ENCODE results near the gene TMEM52.

Gene TMEM52

DNA sequence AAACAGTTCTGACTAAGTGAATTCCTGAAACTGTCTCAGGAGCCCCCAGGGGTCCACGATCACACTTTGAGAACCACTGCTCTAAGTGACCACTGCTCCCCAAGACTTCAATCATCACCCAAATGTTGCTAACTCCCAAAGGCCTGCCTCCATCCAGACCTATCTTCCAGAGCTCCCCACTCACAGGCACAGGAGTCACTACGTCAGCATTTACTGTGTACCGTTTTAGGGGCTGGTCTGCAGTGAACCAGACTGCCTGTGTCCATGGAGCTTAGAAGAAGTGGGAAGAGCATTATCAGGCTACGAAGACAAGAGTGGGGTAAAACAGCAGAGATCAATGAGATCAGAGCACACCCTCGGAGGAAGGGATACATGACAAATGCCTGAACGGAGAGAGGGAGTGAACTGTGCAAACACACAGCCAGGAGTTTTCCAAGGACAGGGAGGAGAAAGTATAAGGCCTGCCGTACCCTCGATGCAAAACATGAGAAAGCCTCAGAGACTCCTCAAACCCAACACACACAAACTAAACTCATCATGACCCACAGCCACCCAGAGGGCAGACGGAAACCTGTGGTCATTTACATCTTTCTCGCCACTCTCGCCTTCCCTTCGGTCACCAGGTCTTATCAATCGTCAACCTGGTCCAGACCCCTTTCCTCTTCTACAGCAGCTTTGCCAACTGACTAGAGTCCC is 38.3 kb downstream of the TMEM52 start:
- Histone ChIP-seq H3K36me3 (ENCODE audit: control insufficient read depth, insufficient read depth, low read length) (peaks cover 70% of the 10 kb centered on the region), H3K4me3 (ENCODE audit: extremely low read depth, insufficient read depth, low read length, poor library complexity, severe bottlenecking) (no peak overlapping the region), H3K9me3 (ENCODE audit: control insufficient read depth, low read length) (no peaks in the 10 kb centered on the region), H3K27ac (ENCODE audit: low read depth, low read length, severe bottlenecking) (no peak overlapping the region), H3K4me1 (ENCODE audit: control insufficient read depth, insufficient read depth, low read length, poor library complexity, severe bottlenecking) (peaks cover 22% of the 10 kb centered on the region)
- 91 to 92% methylated on average over 9 to 11 of the region's 13 CpGs for WGBS, 2 experiments (ENCODE audit: insufficient coverage in 2 of 2)

DNA sequence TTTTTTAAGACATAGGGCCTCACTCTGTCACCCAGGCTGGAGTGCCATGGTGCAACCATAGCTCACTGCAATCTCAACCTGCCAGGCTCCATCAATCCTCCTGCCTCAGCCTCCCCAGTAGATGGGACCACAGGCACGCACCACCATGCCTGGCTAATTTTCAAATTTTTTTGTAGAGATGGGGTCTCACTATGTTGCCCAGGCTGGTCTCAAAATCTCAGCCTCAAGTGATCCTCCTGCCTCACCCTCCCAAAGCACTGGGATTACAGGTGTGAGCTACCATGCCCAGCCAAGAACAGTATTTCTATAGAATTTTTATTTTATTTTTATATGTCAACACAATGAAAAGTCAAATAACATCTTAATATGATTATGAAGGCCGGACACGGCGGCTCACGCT is 39.1 kb downstream of the TMEM52 start:
- WGBS, 2 experiments (ENCODE audit: insufficient coverage in 2 of 2) = 97 to 100% methylated on average over 4 of the region's 5 CpGs
- Histone ChIP-seq H3K36me3 (ENCODE audit: control insufficient read depth, insufficient read depth, low read length) (peaks cover 72% of the 10 kb centered on the region), H3K9me3 (ENCODE audit: control insufficient read depth, low read length) (peaks cover 8% of the 10 kb centered on the region), H3K4me3 (ENCODE audit: extremely low read depth, insufficient read depth, low read length, poor library complexity, severe bottlenecking) (no peak overlapping the region), H3K27ac (ENCODE audit: low read depth, low read length, severe bottlenecking) (no peak overlapping the region), H3K4me1 (ENCODE audit: control insufficient read depth, insufficient read depth, low read length, poor library complexity, severe bottlenecking) (peaks cover 22% of the 10 kb centered on the region)

DNA sequence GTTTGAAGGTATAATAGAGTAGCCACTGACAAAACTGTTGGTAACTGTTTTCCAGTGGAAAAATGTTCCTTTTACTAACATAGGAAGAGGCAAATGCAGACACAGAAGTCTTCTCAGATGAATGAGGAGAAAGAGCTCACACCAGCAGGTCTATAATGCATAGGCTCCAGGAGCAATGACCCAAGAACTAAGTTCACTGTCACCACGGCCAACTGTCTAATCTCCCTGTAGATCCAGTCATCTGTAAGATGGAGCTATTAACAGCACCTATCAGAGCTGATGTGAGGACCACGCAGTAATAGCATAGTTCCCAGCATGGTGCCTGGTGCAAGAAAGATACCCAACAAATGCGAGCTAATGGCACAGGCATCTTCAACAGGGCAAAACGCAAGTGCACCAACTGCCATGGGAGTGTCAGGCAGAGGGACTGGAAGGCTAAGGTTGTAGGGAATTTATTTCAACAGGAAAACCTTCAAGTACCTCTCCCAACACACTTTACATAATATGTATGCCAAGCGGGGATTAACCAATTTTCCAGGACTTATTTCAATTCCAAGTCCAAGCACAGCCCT is 41.1 kb downstream of the TMEM52 start:
- no peak overlapping the region for H3K27ac ChIP-seq (ENCODE audit: low read depth, low read length, severe bottlenecking)
- peaks cover 84% of the 10 kb centered on the region for H3K36me3 ChIP-seq (ENCODE audit: control insufficient read depth, insufficient read depth, low read length)
- peaks cover 11% of the 10 kb centered on the region for H3K9me3 ChIP-seq (ENCODE audit: control insufficient read depth, low read length)
- H3K4me3 ChIP-seq (ENCODE audit: extremely low read depth, insufficient read depth, low read length, poor library complexity, severe bottlenecking) = no peak overlapping the region
- H3K4me1 ChIP-seq (ENCODE audit: control insufficient read depth, insufficient read depth, low read length, poor library complexity, severe bottlenecking) = peaks cover 19% of the 10 kb centered on the region
- 79 to 87% methylated on average over 5 of the region's 5 CpGs for WGBS, 2 experiments (ENCODE audit: insufficient coverage in 2 of 2)

DNA sequence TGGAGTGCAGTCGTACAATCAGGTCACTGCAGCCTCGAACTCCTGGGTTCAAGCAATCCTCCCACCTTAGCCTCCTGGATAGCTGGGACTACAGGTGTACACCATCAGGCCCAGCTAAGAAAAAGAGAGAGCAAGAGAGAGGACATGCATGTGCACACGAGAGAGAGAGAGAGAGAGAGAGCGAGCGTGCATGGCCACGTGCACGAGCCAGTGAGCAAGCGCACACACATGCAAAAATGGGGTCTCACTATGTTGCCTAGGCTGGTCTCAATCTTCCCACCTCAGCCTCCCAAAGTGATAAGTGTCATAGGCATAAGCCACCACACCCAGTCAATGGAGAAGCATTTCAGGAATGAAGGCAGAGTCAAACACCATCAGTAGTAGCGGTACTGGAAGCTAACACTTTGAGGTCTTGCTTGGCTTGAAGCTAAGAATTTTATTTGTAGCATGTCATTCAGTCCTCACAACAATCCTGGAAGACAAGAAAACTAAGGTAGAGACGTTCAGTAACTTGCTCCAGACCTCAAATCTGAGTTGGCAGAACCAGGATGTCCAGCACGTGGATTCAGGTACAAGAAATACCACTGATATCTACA is 42.6 kb downstream of the TMEM52 start:
- H3K4me3 ChIP-seq (ENCODE audit: extremely low read depth, insufficient read depth, low read length, poor library complexity, severe bottlenecking) = no peak overlapping the region
- H3K27ac ChIP-seq (ENCODE audit: low read depth, low read length, severe bottlenecking) = no peak overlapping the region
- peaks cover 9% of the 10 kb centered on the region for H3K4me1 ChIP-seq (ENCODE audit: control insufficient read depth, insufficient read depth, low read length, poor library complexity, severe bottlenecking)
- WGBS, 2 experiments (ENCODE audit: insufficient coverage in 2 of 2) = 98 to 99% methylated on average over 9 to 10 of the region's 11 CpGs
- H3K9me3 ChIP-seq (ENCODE audit: control insufficient read depth, low read length) = peaks cover 11% of the 10 kb centered on the region
- peaks cover 90% of the 10 kb centered on the region for H3K36me3 ChIP-seq (ENCODE audit: control insufficient read depth, insufficient read depth, low read length)

DNA sequence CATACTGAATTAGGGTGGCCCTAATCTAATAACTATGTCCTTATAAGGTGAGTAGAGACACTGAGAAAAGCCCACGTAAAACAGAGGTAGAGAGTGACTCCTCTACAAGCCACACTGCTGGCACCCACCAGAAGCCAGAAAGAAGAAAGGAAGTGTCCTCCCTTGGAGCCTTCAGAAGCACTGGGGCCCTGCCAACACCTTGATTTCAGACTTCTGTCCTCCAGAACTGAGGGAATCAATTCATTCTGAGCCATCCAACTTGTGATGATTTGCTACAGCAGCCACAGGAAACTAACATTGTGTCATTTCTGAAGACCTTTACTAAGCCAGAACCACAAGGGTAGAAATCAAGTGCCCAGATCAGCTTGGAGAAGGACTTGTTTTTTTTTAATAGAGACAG is 43.1 kb downstream of the TMEM52 start:
- WGBS, 2 experiments (ENCODE audit: insufficient coverage in 2 of 2) = 100% methylated on average over 1 of the region's 1 CpG; no CpG with 5 or more reads in 1 of the 2 experiments
- H3K36me3 ChIP-seq (ENCODE audit: control insufficient read depth, insufficient read depth, low read length) = peaks cover 94% of the 10 kb centered on the region

DNA sequence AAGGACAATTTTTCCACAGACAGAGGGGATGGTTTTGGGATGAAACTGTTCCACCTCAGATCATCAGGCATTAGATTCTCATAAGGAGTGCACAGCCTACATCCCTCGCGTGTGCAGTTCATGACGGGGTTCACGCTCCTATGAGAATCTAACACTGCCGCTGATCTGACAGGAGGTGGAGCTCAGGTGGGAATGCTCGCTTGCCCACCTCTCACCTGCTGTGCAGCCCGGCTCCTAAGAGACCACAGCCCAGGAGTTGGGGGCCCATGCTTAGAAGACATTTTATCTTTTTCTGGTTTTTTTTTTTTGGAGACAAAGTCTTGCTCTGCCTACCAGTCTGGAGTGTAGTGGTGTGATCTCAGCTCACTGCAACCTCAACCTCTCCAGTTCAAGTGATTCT is 44.2 kb downstream of the TMEM52 start:
- WGBS, 2 experiments (ENCODE audit: insufficient coverage in 2 of 2) = 97 to 99% methylated on average over 7 of the region's 7 CpGs
- H3K27ac ChIP-seq (ENCODE audit: low read depth, low read length, severe bottlenecking) = no peak overlapping the region

More for the DNA sequence above, 43.1 kb downstream of the TMEM52 start:
- peaks cover 11% of the 10 kb centered on the region for H3K9me3 ChIP-seq (ENCODE audit: control insufficient read depth, low read length)
- H3K27ac ChIP-seq (ENCODE audit: low read depth, low read length, severe bottlenecking) = no peak overlapping the region
- H3K4me1 ChIP-seq (ENCODE audit: control insufficient read depth, insufficient read depth, low read length, poor library complexity, severe bottlenecking) = peaks cover 8% of the 10 kb centered on the region
- no peak overlapping the region for H3K4me3 ChIP-seq (ENCODE audit: extremely low read depth, insufficient read depth, low read length, poor library complexity, severe bottlenecking)

DNA sequence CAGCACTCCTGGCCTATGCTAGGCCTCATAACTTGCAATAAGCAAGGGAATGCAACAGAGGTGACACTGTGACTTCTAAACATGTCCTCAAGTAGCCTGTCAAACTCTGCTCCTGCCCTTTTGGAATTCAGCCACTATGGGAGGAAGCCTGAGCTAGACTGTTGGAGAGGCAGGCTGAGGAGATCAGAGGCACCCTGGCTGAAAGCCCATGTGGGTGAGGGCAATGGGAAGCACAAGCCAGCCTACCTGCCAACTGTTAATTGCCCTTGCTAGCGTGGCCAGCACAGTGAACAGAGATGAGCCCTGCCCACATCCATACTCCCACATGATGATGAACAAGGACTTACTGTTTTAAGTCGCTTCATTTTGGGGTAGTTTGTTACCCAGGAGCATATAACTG is 45.9 kb downstream of the TMEM52 start:
- H3K27ac ChIP-seq (ENCODE audit: low read depth, low read length, severe bottlenecking) = no peak overlapping the region
- H3K4me1 ChIP-seq (ENCODE audit: control insufficient read depth, insufficient read depth, low read length, poor library complexity, severe bottlenecking) = no peaks in the 10 kb centered on the region
- peaks cover 11% of the 10 kb centered on the region for H3K9me3 ChIP-seq (ENCODE audit: control insufficient read depth, low read length)
- WGBS, 2 experiments (ENCODE audit: insufficient coverage in 2 of 2) = 100% methylated on average over 1 of the region's 2 CpGs
- H3K36me3 ChIP-seq (ENCODE audit: control insufficient read depth, insufficient read depth, low read length) = peaks cover 94% of the 10 kb centered on the region
- no peak overlapping the region for H3K4me3 ChIP-seq (ENCODE audit: extremely low read depth, insufficient read depth, low read length, poor library complexity, severe bottlenecking)

More for the DNA sequence above, 44.2 kb downstream of the TMEM52 start:
- peaks cover 8% of the 10 kb centered on the region for H3K4me1 ChIP-seq (ENCODE audit: control insufficient read depth, insufficient read depth, low read length, poor library complexity, severe bottlenecking)
- peaks cover 98% of the 10 kb centered on the region for H3K36me3 ChIP-seq (ENCODE audit: control insufficient read depth, insufficient read depth, low read length)
- H3K4me3 ChIP-seq (ENCODE audit: extremely low read depth, insufficient read depth, low read length, poor library complexity, severe bottlenecking) = no peak overlapping the region
- H3K9me3 ChIP-seq (ENCODE audit: control insufficient read depth, low read length) = peaks cover 11% of the 10 kb centered on the region

DNA sequence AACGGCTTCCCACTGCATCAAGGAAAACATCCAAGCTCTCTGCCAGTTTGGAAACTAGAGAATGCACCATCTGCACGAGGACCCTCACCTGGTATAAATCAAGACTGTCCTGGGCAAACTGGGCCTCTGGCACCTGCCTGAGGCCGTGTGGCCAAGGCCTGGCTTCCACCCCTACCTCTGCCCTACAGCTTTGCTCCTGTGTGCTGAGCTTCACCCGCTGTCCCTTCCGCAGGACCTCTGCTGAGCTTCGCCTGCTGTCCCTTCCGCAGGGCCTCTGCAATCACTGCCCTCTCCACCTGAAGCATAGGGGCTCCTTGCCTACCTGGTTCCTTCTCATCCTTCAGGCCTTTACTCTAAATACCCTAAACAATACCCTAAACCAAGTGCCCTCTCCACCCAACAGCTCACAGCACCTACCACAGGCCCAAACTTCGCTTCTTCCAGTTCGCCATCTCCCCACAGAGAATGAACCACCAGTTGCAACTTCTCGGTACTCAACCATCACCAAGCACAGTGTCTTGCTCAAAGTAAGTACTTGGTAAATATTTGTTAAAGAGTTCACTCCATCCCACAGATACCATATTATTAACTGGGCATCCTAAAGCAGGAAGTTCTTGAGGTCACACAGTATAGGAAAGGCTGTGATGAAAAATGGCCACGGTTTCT is 46.6 kb downstream of the TMEM52 start:
- no peak overlapping the region for H3K4me3 ChIP-seq (ENCODE audit: extremely low read depth, insufficient read depth, low read length, poor library complexity, severe bottlenecking)
- WGBS, 2 experiments (ENCODE audit: insufficient coverage in 2 of 2) = 97 to 100% methylated on average over 7 to 9 of the region's 11 CpGs
- peaks cover 93% of the 10 kb centered on the region for H3K36me3 ChIP-seq (ENCODE audit: control insufficient read depth, insufficient read depth, low read length)
- H3K4me1 ChIP-seq (ENCODE audit: control insufficient read depth, insufficient read depth, low read length, poor library complexity, severe bottlenecking) = no peaks in the 10 kb centered on the region
- H3K27ac ChIP-seq (ENCODE audit: low read depth, low read length, severe bottlenecking) = no peak overlapping the region
- H3K9me3 ChIP-seq (ENCODE audit: control insufficient read depth, low read length) = peaks cover 11% of the 10 kb centered on the region

DNA sequence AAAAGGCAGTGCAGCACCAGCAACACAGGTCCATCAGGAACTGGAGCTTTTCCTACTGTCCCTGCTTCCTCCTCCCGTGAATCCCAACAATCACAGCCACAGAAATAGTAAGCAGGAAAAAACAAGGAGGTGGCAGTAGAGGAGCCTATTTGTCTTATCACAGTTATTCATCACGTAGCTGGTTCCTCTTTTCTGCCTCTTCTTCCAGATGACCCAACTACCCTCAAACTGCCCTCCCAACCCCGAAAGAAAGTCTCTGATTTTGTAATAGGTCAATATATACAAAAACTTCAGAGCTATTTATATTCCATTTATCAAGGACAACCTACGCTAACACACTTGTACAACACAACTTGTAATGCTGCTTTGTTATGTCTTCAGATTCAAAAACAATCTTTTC is 49.6 kb downstream of the TMEM52 start:
- peaks cover 77% of the 10 kb centered on the region for H3K36me3 ChIP-seq (ENCODE audit: control insufficient read depth, insufficient read depth, low read length)
- H3K27ac ChIP-seq (ENCODE audit: low read depth, low read length, severe bottlenecking) = peak overlapping the region; percentile 25

More for the DNA sequence above, 49.6 kb downstream of the TMEM52 start:
- no peak overlapping the region for H3K4me3 ChIP-seq (ENCODE audit: extremely low read depth, insufficient read depth, low read length, poor library complexity, severe bottlenecking)
- H3K9me3 ChIP-seq (ENCODE audit: control insufficient read depth, low read length) = no peaks in the 10 kb centered on the region
- H3K4me1 ChIP-seq (ENCODE audit: control insufficient read depth, insufficient read depth, low read length, poor library complexity, severe bottlenecking) = no peaks in the 10 kb centered on the region
- 86% methylated on average over 1 of the region's 4 CpGs; no CpG with 5 or more reads in 1 of the 2 experiments for WGBS, 2 experiments (ENCODE audit: insufficient coverage in 2 of 2)

Data from mesodermal cell (in vitro differentiated cells).